HepG2 (cell line): Measurements from ENCODE around the gene SLC50A1. TPM values are rescaled to one million over a fixed set of nuclear protein-coding genes. Genes with fewer than 3 reads are reported as not detected.

Experiments
- AGO1 ChIP-seq: fragments of 200-400 bp; formaldehyde crosslinking; IDR thresholded peaks from 2 replicates; pipeline ENCODE4 v1.6.1; 2017; ENCODE audit warnings: mild to moderate bottlenecking, low read depth, low read length, moderate library complexity; ENCODE audit not compliant: poor library complexity, severe bottlenecking
- AHDC1 ChIP-seq: sonication (generic); formaldehyde crosslinking; IDR thresholded peaks from 2 replicates; pipeline ENCODE4 v1.5.1; 2020; ENCODE audit warnings: mild to moderate bottlenecking, missing genetic modification reagents, borderline replicate concordance
- CBX2 ChIP-seq, 2 experiments: fragments of 200-600 bp in 1 of 2; sonication (generic); formaldehyde crosslinking in 1 of 2; IDR thresholded peaks; 2 replicates each; pipeline versions ENCODE4 v1.7.0 to v1.8.1; 2018 to 2022; ENCODE audit warnings: low read depth in 2 of 2, low read length in 1 of 2, mild to moderate bottlenecking in 1 of 2, missing genetic modification reagents in 1 of 2
- HNF1A ChIP-seq, 2 experiments: sonication (generic) in 1 of 2; formaldehyde crosslinking in 1 of 2; IDR thresholded peaks; 2 replicates each; pipeline versions ENCODE4 v1.4.0 to v1.6.1; 2016 to 2020; ENCODE audit warnings: borderline replicate concordance in 1 of 2, low read depth in 1 of 2, mild to moderate bottlenecking in 1 of 2, missing genetic modification reagents in 1 of 2
- HOXA3 ChIP-seq: sonication (generic); formaldehyde crosslinking; IDR thresholded peaks from 2 replicates; pipeline ENCODE4 v1.5.0; 2020; ENCODE audit warnings: missing genetic modification reagents
- IKZF5 ChIP-seq: IDR thresholded peaks from 2 replicates; pipeline ENCODE4 v1.6.1; 2018; ENCODE audit warnings: missing genetic modification reagents, mild to moderate bottlenecking, missing compliant biosample characterization
- RBAK ChIP-seq: sonication (generic); formaldehyde crosslinking; IDR thresholded peaks from 2 replicates; pipeline ENCODE4 v1.5.1; 2020; ENCODE audit warnings: mild to moderate bottlenecking, missing genetic modification reagents
- SMARCC2 ChIP-seq: fragments of 450-650 bp; IDR thresholded peaks from 2 replicates; pipeline ENCODE4 v1.6.1; 2017; ENCODE audit warnings: antibody characterized with exemption, mild to moderate bottlenecking
- ZNF770 ChIP-seq: sonication (generic); formaldehyde crosslinking; IDR thresholded peaks from 2 replicates; pipeline ENCODE4 v1.5.0; 2020; ENCODE audit warnings: mild to moderate bottlenecking, missing genetic modification reagents
- ZSCAN25 ChIP-seq: sonication (generic); formaldehyde crosslinking; IDR thresholded peaks from 2 replicates; pipeline ENCODE4 v1.8.0; 2022; ENCODE audit warnings: mild to moderate bottlenecking, missing genetic modification reagents
- polyA plus RNA-seq, 8 experiments: library from polyadenylated mRNA; depleted of rRNA in 3 of 8; stranded (reverse) in 7 of 8; unstranded in 1 of 8; fragments of >200 nt; fragmentation: Illumina TruSeq in 4 of 8; extraction: Trizol in 4 of 8; gene quantifications; 2 replicates each; pipeline versions ENCODE4 v1.2.1 to v1.2.3, GENCODE V29; 2011 to 2016; ENCODE audit warnings: low read depth in 4 of 8, missing spikeins in 1 of 8, mixed read lengths in 1 of 8; ENCODE audit not compliant: insufficient read depth in 1 of 8
- total RNA-seq, 5 experiments: library from RNA; depleted of rRNA; stranded (reverse); fragments of >200 nt; fragmentation: Illumina TruSeq; extraction: Trizol; gene quantifications; 2 replicates each; pipeline ENCODE4 v1.2.3, GENCODE V29; 2016; ENCODE audit warnings: low read depth in 1 of 5

The SLC50A1 gene
- total and polyA plus RNA-seq, 2 of the 13 experiments (the other 11 are each of a cell fraction or from before 2014, with no cell fraction given): 22.5 to 46.8 TPM

- 0 out of 2 replicates have a peak, but pooled peaks have one; percentile 54 for TF ChIP-seq AHDC1 (CRISPR knock-in tag)
- peak; percentile 98 for TF ChIP-seq IKZF5 (CRISPR knock-in tag)
- peak; percentile 59 for TF ChIP-seq AGO1
- TF ChIP-seq HNF1A (IDR thresholded peaks at IDR 0.05; ENCODE audit: low read depth): no peak
- peak; percentile 90 for TF ChIP-seq HNF1A (CRISPR knock-in tag; IDR thresholded peaks at IDR 0.05; ENCODE audit: borderline replicate concordance)
- 0 out of 2 replicates have a peak, but pooled peaks have one; percentile 46 for TF ChIP-seq RBAK (CRISPR knock-in tag)
- no peak for TF ChIP-seq SMARCC2
- no peak for TF ChIP-seq CBX2 (IDR thresholded peaks at IDR 0.05; ENCODE audit: low read depth, low read length)
- no peak for TF ChIP-seq CBX2 (CRISPR knock-in tag; IDR thresholded peaks at IDR 0.05; ENCODE audit: low read depth)
- peak; percentile 85; the same call in 1 of the 2 replicates for TF ChIP-seq ZSCAN25 (CRISPR knock-in tag)
- peak; percentile 95; the same call in 1 of the 2 replicates for TF ChIP-seq HOXA3 (CRISPR knock-in tag)
- peak; percentile 89 for TF ChIP-seq ZNF770 (CRISPR knock-in tag)
Observed at GRCh38 chr1:155125946-155126555, 9.6 kb upstream of the SLC50A1 start (continued).
